Measurements from ENCODE around the gene SDK1. TPM values are rescaled to one million over a fixed set of nuclear protein-coding genes. Genes with fewer than 3 reads are reported as not detected.
"Not testable (repeated sequence)": the region's sequence is repeated elsewhere in the genome, so short reads cannot be mapped to it uniquely, and the experiment has no call there.

Gene SDK1
- total and polyA plus RNA-seq, 10 of the 15 experiments (the other 5 are each of a cell fraction or from before 2014, with no cell fraction given) = 0.14 to 0.33 TPM; not detected in 8

DNA sequence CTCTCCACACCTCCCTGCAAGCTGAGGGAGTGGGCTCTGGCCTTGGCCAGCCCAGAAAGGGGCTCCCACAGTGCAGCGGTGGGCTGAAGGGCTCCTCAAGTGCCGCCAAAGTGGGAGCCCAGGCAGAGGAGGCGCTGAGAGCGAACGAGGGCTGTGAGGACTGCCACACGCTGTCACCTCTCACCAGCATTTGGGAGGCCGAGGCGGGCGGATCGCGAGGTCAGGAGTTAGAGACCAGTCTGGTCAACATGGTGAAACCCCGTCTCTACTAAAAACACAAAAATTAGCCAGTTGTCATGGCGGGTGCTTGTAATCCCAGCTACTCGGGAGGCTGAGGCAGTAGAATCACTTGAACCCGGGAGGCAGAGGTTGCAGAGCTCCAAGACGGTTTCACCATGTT, 1013.3 kb downstream of the SDK1 start:
- BruUV-seq (replicated peaks); H2AFZ ChIP-seq (ENCODE audit: control insufficient read depth, low read depth, low read length); H3K9ac ChIP-seq (ENCODE audit: control insufficient read depth, insufficient read depth, low read length); H3K4me3 ChIP-seq; ATAC-seq; H3K79me2 ChIP-seq (ENCODE audit: control insufficient read depth, insufficient read depth, low read length); SMC1A ChIA-PET (ENCODE audit: uncharacterized antibody, unreplicated experiment); H3K27me3 ChIP-seq (replicated peaks in 1 of 2; ENCODE audit: control insufficient read depth in 2 of 2, insufficient read depth in 2 of 2, low read length in 1 of 2); in situ Hi-C loops (cut with MboI); FAIRE-seq; H3K4me1 ChIP-seq (ENCODE audit: control insufficient read depth, insufficient read depth, low read length); H3K9me3 ChIP-seq (replicated peaks; ENCODE audit: control insufficient read depth, insufficient read depth, low read length); DNase-seq (ENCODE audit: low read depth, low spot score); CTCF ChIA-PET; H3K36me3 ChIP-seq (ENCODE audit: control insufficient read depth in 2 of 2, insufficient read depth in 2 of 2, low read length in 1 of 2); H4K20me1 ChIP-seq (ENCODE audit: control insufficient read depth, insufficient read depth); RAD21 ChIA-PET (ENCODE audit: unreplicated experiment); H3K4me2 ChIP-seq (ENCODE audit: control insufficient read depth, insufficient read depth); POLR2A ChIA-PET; H3K27ac ChIP-seq (ENCODE audit: control insufficient read depth, insufficient read depth): not testable (repeated sequence)
- 44% methylated on average over 10 of the region's 16 CpGs for WGBS (ENCODE audit: insufficient coverage, insufficient replicate concordance, low lambda C conversion rate, missing lambda C conversion rate)
- intact Hi-C loops (cut with micrococcal nuclease; ENCODE audit: unreplicated experiment) = loop anchor here (10.0 kb wide), 1 partner anchor 60 kb away; no protein-coding TSS in a partner anchor

Measured in GM12878 (cell line).